ENCODE measurements around the gene KCNJ16. TPM values are rescaled to one million over a fixed set of nuclear protein-coding genes. Genes with fewer than 3 reads are reported as not detected.

KCNJ16 gene
- total and polyA plus RNA-seq, 2 experiments from 2014 or later, result not detected

DNA sequence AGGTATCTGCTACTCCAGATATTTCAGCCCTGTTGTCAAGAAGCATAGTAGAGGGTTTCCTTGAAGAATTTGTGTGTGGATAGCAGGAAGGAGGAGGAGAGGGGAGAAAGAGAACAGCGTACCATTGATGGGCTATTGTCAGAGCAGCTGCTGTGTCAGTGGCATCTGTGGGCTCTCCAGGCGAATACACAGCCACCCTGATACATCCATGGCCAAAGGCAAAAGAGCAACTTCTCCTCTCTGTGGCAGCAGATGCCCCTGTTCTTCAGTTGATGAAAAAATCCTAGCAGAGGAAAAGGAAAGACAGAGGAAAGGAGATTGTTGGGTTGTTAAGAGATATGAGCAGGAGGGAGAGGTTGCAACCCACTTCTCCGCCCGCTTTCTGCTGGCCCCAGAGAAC, 82.1 kb downstream of the KCNJ16 start:
- no peak overlapping the region for H3K4me2 ChIP-seq (ENCODE audit: unreplicated experiment)
- in situ Hi-C loops (cut with MboI), result no loop called here
- no peaks in the 10 kb centered on the region for H3K27me3 ChIP-seq (replicated peaks; ENCODE audit: insufficient read depth)
- H3K79me2 ChIP-seq (ENCODE audit: insufficient read depth), result no peaks in the 10 kb centered on the region
- H3K9me3 ChIP-seq (ENCODE audit: low read depth), result no peaks in the 10 kb centered on the region
- no peak overlapping the region for H3K27ac ChIP-seq
- no peaks in the 10 kb centered on the region for H3K36me3 ChIP-seq (ENCODE audit: low read depth)
- TF ChIP-seq EZH2 (IDR thresholded peaks at IDR 0.05; ENCODE audit: insufficient read depth, poor library complexity, severe bottlenecking) (no peak), EZH2phosphoT487 (IDR thresholded peaks at IDR 0.05; ENCODE audit: insufficient read depth, low read depth) (no peak)
- no peak overlapping the region for H3K9ac ChIP-seq
- H3K4me1 ChIP-seq (ENCODE audit: insufficient read depth), result no peaks in the 10 kb centered on the region
- no peaks in the 10 kb centered on the region for H3F3A ChIP-seq (ENCODE audit: insufficient read depth)
- H2AFZ ChIP-seq, result no peak overlapping the region
- no peak for DNase-seq
- WGBS, 2 experiments (ENCODE audit: low coverage in 1 of 2, low lambda C conversion rate in 2 of 2, missing lambda C conversion rate in 2 of 2), result 95% methylated on average over 4 of the region's 4 CpGs
- H3K4me3 ChIP-seq, result no peak overlapping the region
- no peaks in the 10 kb centered on the region for H3K9me2 ChIP-seq (ENCODE audit: insufficient read depth)
- no peaks in the 10 kb centered on the region for H4K20me1 ChIP-seq (ENCODE audit: insufficient read depth)

GRCh38 chr17:70158180-70158579, 83.2 kb downstream of the KCNJ16 start:
- Histone ChIP-seq H3K79me2 (ENCODE audit: insufficient read depth) (no peaks in the 10 kb centered on the region), H3K27ac (no peak overlapping the region), H3K27me3 (replicated peaks; ENCODE audit: insufficient read depth) (no peaks in the 10 kb centered on the region), H3K4me1 (ENCODE audit: insufficient read depth) (no peaks in the 10 kb centered on the region), H3K4me2 (ENCODE audit: unreplicated experiment) (no peak overlapping the region), H3F3A (ENCODE audit: insufficient read depth) (no peaks in the 10 kb centered on the region), H3K9ac (no peak overlapping the region), H3K36me3 (ENCODE audit: low read depth) (no peaks in the 10 kb centered on the region), H3K9me2 (ENCODE audit: insufficient read depth) (no peaks in the 10 kb centered on the region), H4K20me1 (ENCODE audit: insufficient read depth) (no peaks in the 10 kb centered on the region), H3K9me3 (ENCODE audit: low read depth) (no peaks in the 10 kb centered on the region), H2AFZ (no peak overlapping the region), H3K4me3 (no peak overlapping the region)
- DNase-seq, result no peak
- 79 to 80% methylated on average over 4 of the region's 4 CpGs for WGBS, 2 experiments (ENCODE audit: low coverage in 1 of 2, low lambda C conversion rate in 2 of 2, missing lambda C conversion rate in 2 of 2)
- no peak for TF ChIP-seq EZH2phosphoT487 (IDR thresholded peaks at IDR 0.05; ENCODE audit: insufficient read depth, low read depth)
- TF ChIP-seq EZH2 (IDR thresholded peaks at IDR 0.05; ENCODE audit: insufficient read depth, poor library complexity, severe bottlenecking), result no peak
- in situ Hi-C loops (cut with MboI), result no loop called here

DNA sequence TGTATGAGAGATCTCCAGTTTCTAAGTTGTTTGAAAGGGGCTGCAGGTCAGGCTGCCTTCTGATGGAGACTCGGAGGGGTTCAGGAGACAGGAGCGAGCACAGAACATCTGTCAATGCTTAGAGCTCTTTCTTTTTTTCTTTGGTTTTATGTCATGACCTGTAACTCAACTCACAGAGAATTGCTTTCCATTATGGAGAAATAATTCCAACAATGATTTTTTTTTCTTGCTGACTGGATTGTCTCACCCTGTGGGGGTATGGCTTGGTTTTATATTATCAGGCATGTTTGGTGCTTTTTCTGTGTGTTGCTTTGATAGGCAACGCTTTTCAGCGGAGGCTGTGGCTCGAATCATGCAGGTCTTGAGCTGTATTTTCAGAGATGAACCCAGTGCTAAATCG, 83.6 kb downstream of the KCNJ16 start:
- Histone ChIP-seq H2AFZ (no peak overlapping the region), H3K4me2 (ENCODE audit: unreplicated experiment) (no peak overlapping the region), H3K9me2 (ENCODE audit: insufficient read depth) (no peaks in the 10 kb centered on the region), H3K27ac (no peak overlapping the region), H3K4me1 (ENCODE audit: insufficient read depth) (no peaks in the 10 kb centered on the region), H3K9ac (no peak overlapping the region), H3K79me2 (ENCODE audit: insufficient read depth) (no peaks in the 10 kb centered on the region), H3F3A (ENCODE audit: insufficient read depth) (no peaks in the 10 kb centered on the region), H3K27me3 (replicated peaks; ENCODE audit: insufficient read depth) (no peaks in the 10 kb centered on the region), H3K9me3 (ENCODE audit: low read depth) (no peaks in the 10 kb centered on the region), H3K36me3 (ENCODE audit: low read depth) (no peaks in the 10 kb centered on the region), H3K4me3 (no peak overlapping the region), H4K20me1 (ENCODE audit: insufficient read depth) (no peaks in the 10 kb centered on the region)
- no peak for TF ChIP-seq EZH2phosphoT487 (IDR thresholded peaks at IDR 0.05; ENCODE audit: insufficient read depth, low read depth)
- no peak for TF ChIP-seq EZH2 (IDR thresholded peaks at IDR 0.05; ENCODE audit: insufficient read depth, poor library complexity, severe bottlenecking)
- in situ Hi-C loops (cut with MboI), result no loop called here
- DNase-seq, result no peak
- WGBS, 2 experiments (ENCODE audit: low coverage in 1 of 2, low lambda C conversion rate in 2 of 2, missing lambda C conversion rate in 2 of 2), result 47 to 50% methylated on average over 6 of the region's 6 CpGs

GRCh38 chr17:70159980-70160379, 85.0 kb downstream of the KCNJ16 start:
- TF ChIP-seq EZH2 (IDR thresholded peaks at IDR 0.05; ENCODE audit: insufficient read depth, poor library complexity, severe bottlenecking) (no peak), EZH2phosphoT487 (IDR thresholded peaks at IDR 0.05; ENCODE audit: insufficient read depth, low read depth) (no peak)
- no peak overlapping the region for H3K4me3 ChIP-seq
- H3K9me3 ChIP-seq (ENCODE audit: low read depth), result no peaks in the 10 kb centered on the region
- no peak overlapping the region for H3K9ac ChIP-seq
- no peaks in the 10 kb centered on the region for H3K36me3 ChIP-seq (ENCODE audit: low read depth)
- H3K27ac ChIP-seq, result no peak overlapping the region
- peak; percentile 10 for DNase-seq
- H2AFZ ChIP-seq, result no peak overlapping the region
- no peak overlapping the region for H3K4me2 ChIP-seq (ENCODE audit: unreplicated experiment)
- 46 to 51% methylated on average over 2 of the region's 2 CpGs for WGBS, 2 experiments (ENCODE audit: low coverage in 1 of 2, low lambda C conversion rate in 2 of 2, missing lambda C conversion rate in 2 of 2)
- no peaks in the 10 kb centered on the region for H3K9me2 ChIP-seq (ENCODE audit: insufficient read depth)
- no peaks in the 10 kb centered on the region for H3K4me1 ChIP-seq (ENCODE audit: insufficient read depth)
- no peaks in the 10 kb centered on the region for H3K27me3 ChIP-seq (replicated peaks; ENCODE audit: insufficient read depth)
- in situ Hi-C loops (cut with MboI), result no loop called here
- no peaks in the 10 kb centered on the region for H4K20me1 ChIP-seq (ENCODE audit: insufficient read depth)
- no peaks in the 10 kb centered on the region for H3K79me2 ChIP-seq (ENCODE audit: insufficient read depth)
- H3F3A ChIP-seq (ENCODE audit: insufficient read depth), result no peaks in the 10 kb centered on the region

DNA sequence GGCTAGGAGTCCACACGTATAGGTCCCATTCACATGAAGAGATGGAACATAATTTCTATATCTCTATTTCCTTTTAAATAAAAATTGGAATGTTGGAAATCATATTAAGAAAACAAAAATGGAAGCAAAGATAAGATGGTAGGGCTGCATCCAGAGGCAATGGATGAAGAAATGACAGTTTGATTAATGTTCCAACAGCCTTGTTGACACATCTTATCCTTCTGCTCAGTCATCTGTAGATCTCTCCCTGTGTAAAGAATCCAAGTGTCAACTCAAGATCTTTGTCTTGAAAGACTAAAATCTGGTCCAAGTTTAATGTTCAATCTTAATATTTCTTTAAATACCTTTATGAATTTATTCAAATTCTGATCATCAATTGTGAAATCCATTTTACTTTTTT, 86.5 kb downstream of the KCNJ16 start:
- no peaks in the 10 kb centered on the region for H3K4me1 ChIP-seq (ENCODE audit: insufficient read depth)
- H3K79me2 ChIP-seq (ENCODE audit: insufficient read depth), result no peaks in the 10 kb centered on the region
- no peak for DNase-seq
- in situ Hi-C loops (cut with MboI), result no loop called here
- H2AFZ ChIP-seq, result no peak overlapping the region
- no peak overlapping the region for H3K27ac ChIP-seq
- TF ChIP-seq EZH2 (IDR thresholded peaks at IDR 0.05; ENCODE audit: insufficient read depth, poor library complexity, severe bottlenecking) (no peak), EZH2phosphoT487 (IDR thresholded peaks at IDR 0.05; ENCODE audit: insufficient read depth, low read depth) (no peak)
- H3K9ac ChIP-seq, result no peak overlapping the region
- no peaks in the 10 kb centered on the region for H3K27me3 ChIP-seq (replicated peaks; ENCODE audit: insufficient read depth)
- WGBS, 2 experiments (ENCODE audit: low coverage in 1 of 2, low lambda C conversion rate in 2 of 2, missing lambda C conversion rate in 2 of 2), result 80 to 81% methylated on average over 1 of the region's 1 CpG
- no peaks in the 10 kb centered on the region for H3K9me2 ChIP-seq (ENCODE audit: insufficient read depth)
- H3K36me3 ChIP-seq (ENCODE audit: low read depth), result no peaks in the 10 kb centered on the region
- H4K20me1 ChIP-seq (ENCODE audit: insufficient read depth), result no peaks in the 10 kb centered on the region
- H3K9me3 ChIP-seq (ENCODE audit: low read depth), result no peaks in the 10 kb centered on the region
- H3K4me3 ChIP-seq, result no peak overlapping the region
- no peaks in the 10 kb centered on the region for H3F3A ChIP-seq (ENCODE audit: insufficient read depth)
- H3K4me2 ChIP-seq (ENCODE audit: unreplicated experiment), result no peak overlapping the region
